HG02973 (cell line): Measurements from ENCODE around the gene FOXO1.
"Not testable (repeated sequence)": the region's sequence is repeated elsewhere in the genome, so short reads cannot be mapped to it uniquely, and the experiment has no call there.

Experiments
- ATAC-seq: cut with Tn5 transposase; IDR thresholded peaks from one replicate; pipeline ENCODE4 v1.9.1; 2021; ENCODE audit warnings: moderate library complexity; ENCODE audit not compliant: unreplicated experiment

FOXO1 gene

DNA sequence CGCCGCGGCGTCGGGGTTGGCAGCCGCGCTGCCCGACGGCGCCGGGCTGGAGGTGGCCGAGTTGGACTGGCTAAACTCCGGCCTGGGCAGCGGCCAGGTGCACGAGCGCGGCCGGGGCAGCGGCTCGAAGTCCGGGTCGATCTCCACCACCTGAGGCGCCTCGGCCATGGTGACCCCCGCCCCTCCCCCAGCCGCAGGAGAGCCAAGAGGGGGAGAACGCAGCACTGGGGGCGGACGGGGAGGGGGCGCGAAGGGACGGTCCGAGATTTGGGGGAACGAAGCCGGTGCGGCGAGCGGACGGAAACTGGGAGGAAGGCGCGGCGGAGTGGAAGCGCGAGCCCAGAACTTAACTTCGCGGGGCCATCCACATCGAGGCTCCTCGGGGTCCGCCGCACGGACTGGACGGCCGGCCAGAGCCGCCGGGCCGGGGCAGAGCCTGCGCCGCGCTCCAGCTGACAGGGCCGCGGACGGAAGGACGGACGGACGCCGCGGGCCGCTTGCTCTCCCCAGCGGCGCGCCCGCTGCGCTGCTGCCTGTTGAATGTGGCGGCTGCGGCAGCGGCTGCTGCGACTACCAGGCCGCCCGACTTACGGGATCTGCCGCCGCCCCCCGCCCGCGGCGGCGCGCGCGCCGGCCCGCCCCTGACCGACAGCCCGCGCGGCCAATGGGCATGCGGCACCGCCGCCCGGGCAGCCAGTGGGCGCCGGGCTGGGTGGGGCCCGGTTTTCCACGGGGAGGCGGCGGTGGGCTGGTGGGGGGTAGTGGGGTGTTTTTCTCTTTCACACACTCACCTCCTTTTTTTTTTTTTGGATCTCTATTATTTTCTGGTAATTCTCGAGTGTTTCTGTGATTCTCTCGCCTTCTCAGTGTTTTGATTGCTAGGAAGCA lies at the start of gene FOXO1:
Gene FOXO1, minus strand, starts transcription at position 597 of the 888 bp plus-strand sequence. Its CDS starts 429 bp downstream, at position 168.
- peak; percentile 55 for ATAC-seq

DNA sequence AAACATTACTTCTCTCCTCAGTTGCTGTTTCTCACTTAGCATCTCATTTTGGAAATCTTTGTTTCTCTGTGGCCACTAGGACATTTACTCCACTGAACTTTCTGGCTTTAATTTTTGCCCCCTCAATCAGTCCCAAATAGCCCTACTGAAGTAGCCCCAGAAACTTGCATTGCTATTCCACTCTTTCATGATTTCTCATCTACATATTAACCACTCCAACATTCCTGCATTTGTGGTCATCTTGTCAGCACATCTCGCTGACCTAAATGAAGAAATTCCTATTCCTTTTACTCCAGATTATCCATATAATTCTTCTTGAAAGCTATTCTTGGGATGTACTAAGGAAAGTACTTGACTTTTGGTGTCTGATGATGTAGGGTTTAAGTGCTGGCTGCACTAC lies 48.0 kb upstream of the FOXO1 start:
- not testable (repeated sequence) for ATAC-seq

DNA sequence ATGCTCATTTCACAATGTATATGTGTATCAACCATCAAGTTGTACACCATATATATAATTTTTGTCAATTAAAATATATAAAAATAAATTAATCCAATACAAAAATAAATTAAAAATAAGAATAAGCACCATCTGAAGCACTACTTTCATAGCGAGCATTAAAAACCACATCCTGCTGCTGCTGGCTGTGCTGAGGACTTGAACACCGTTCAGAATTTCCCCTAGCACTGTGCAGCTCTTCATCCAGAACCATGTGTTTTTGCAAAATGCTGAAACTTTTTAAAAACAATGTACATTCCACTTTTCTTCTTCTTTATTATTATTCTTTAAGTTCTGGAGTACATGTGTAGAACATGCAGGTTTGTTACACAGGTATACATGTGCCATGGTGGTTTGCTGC lies 40.0 kb upstream of the FOXO1 start:
- no peak for ATAC-seq

DNA sequence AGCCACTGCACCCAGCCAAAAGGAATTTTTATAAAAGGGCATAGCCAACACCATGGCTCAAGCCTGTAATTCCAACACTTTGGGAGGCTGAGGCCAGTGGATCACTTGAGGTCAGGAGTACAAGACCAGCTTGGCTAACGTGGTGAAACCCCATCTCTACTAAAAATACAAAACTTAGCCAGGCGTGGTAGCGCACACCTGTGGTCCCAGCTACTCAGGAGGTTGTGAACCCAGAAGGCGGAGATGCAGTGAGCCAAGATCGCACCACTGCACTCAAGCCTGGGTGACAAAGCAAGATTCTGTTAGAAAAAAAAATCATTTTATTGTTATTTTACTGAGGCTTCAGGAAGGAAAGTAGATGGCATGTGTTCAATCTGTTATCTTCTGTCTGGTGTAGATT lies 31.3 kb upstream of the FOXO1 start:
- peak; percentile 70 for ATAC-seq

DNA sequence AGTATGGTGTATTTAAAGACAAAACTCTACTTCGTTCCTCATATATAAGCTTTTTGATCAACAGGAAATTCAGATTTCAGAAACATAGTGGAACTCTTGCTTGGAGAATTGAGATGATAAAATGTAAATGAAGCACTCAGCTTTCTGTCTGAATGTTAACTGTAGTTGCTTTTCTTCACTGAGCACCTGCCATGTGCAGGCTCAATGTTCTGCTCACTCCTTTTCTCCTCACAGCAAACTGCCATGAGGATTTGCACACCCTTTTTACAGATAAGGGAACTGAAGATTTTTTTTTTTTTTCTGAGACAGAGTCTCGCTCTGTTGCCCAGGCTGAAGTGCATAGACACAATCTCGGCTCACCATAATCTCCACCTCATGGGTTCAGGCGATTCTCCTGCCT lies 28.0 kb upstream of the FOXO1 start:
- ATAC-seq: no peak

DNA sequence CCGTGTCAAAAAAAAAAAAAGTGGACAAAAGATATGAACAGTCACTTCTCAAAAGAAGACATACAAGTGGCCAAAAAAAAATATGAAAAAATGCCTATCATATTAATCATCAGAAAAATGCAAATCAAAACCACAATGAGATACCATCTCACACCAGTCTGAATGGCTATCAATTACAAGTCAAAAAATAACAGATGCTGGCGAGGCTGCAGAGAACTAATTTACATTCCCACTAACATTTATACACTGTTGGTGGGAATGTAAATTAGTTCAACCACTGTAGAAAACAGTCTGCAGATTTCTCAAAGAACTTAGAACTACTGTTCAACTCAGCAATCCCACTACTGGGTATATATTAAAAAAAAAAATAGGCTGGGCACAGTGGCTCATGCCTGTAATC lies 26.5 kb upstream of the FOXO1 start:
- no peak for ATAC-seq

DNA sequence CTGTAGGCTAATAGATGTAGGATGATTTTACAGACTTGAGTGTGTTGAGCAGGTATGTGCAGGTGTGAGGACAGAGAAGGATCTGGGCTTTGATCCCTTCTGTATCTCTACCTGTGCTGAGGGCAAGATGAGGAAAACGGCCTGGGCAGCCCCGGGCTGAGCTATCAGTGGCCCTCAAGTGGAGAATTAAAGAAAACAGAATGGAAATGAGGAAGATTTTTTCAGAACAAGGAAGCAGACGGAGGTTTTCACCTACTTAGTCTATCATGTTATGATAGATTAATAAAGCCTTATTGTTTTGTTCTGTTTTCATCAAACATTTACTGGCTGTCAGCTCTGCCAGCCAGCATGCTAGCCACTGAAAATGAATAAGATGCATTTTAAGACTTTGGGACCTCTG lies 22.3 kb upstream of the FOXO1 start:
- no peak for ATAC-seq

DNA sequence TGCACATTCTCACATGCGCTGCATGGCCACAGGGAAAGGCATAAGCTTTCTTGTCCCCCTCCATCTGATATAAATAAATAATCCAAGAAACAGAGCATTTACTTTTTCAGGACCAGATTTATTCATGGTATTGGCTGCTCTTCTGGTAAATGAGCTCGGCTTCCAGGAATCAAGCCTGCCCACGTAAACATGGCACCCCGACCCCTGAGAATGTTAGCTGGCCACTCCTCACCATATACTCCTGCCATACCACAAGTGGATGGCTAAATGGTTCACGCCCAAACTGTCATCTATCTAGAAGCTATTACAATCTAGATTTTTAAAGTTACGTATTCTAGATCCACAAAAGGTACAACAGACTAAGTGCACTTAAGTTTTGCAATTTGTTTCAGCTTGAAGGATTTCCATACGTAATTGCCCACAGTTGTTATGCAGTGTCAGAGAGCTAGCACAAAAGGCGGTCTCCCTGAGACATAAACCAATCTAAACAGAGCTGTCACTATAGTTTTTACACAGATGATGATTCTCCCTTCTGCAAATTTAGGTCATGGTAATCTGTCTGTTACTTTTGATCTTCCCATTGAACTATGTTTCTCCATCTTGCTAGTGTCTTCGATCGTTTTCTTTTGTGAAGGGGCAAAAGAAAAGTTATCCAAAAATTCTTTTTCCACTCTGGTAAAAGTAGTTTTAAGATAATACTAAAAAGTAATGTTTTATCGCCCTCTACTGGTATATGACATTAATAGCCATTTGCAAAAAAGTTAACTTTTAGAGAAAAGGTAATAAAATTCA lies 16.2 kb upstream of the FOXO1 start:
- no peak for ATAC-seq

DNA sequence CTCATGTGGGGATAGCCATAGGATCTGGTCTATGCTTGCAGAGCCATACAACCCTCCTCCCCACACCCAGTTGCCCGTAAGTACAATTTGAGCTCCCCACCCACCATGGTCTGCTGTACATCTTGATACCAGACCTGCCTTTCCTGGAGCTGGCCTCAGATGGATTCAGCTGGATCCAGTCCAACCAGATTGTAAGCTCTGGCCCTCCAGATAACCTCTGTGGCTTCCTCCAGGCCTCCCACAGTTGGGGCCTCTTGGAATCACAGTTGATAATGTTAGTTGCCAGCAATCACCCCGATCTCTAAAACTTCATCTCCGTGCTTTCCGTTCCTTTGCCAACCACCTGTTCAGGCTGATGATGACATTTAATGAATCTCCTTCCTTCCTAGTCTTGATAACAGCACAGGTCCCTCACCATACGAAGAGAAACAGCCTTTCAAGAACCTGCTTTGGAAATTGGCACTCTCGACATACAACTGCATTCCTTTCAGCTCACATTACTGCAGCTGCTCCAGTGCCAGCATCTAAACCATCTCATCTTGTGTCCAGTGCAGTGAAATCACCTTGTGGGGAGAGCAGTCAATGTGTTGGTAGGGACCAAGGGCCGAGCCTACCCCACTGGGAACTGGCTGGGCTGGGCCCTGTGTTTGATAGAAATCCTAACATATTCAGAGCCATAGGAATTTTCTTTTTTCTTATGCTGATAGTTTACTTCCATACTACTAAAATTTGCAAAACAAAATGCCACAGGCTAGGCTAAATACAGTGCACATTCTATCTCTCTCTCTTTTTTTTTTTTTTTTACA lies 15.1 kb upstream of the FOXO1 start:
- ATAC-seq: no peak

DNA sequence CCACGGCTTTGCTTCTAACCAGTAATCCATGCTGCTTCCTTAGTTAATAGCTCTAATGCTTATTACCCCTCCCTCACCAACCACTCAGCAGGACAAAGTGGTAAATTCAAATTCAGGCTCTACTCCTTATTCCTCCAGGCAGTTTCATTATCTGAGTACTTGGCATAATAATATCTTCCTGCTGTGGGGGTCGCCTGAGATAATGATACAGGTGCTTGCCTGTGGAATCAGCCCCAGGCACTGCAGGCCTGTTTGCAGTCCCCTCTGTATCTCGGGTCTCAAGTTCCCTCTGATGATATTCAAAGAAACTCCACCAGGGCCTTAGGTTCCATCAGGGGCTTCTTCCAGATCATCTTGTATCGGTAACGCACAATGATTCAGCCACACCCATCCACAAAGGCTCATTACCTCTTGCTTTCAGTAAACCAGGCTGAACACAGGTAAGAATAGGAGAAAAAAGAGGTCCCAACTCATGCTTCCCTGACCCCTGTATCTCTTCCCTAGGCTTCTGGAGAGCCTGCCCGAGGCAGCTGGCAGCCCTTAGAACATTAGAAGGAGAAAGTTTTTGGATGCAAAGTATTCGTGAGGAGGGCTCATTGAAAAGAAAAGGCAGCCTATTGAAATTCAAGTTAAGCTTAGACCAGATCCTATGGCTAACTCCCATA lies 14.3 kb upstream of the FOXO1 start:
- no peak for ATAC-seq

DNA sequence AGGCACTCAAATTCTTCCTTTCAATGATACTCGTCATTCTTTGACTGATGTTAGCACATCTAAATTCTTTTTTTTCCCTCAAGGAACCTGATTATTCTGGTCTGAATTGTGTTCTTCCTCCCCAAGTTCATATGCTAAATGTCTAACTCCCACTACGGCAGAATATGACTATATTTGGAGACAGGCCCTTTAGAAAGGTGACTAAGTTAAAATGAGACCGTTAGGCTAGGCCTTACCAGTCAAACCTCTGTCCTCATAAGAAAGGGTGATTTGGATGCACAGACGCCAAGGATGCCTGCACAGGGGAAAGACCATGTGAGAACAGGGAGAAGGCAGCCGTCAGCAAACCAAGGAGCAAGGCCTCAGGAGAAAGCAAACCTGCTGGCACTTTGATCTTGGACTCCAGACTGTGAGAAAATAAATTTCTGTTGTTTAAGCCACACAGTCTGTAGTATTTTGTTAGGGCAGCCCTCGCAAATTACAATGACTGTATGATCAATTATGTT lies 13.1 kb upstream of the FOXO1 start:
- ATAC-seq: no peak

DNA sequence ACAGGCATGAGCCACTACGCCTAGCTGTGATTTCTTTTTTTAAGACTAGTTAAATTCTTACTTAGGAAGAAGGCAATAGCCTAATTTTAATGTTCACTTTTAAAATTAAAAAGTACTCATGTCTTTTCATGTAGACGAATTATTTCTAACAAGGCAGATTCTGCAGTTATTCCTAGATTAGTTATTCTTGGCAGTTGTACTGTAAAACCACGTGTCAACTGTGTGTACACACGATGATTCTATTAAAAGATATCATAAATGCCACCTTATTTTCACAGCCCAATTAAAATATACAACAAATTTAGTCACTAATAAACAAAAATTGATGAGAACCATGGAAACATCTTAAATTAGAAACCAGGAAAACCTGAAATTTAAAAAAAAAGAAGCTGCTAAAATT lies 10.6 kb upstream of the FOXO1 start:
- no peak for ATAC-seq

DNA sequence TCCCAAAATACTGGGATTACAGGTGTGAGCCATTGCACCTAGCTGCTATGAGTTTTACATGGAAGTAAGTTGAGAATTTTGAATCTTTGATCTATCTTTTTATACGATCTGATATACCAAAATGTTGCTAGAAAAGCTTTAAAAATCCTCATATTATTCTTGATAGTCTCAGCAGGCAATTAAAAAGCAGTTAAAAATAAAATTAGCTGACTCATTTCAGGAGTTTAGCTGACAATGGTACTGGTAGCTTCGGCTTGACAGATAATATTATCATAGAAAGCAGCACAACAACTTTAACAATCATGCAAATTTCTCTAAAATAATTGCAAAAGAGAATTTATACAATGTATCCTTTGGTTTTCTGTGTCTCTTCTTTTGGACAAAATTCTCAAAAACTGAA lies 9.6 kb upstream of the FOXO1 start:
- no peak for ATAC-seq

DNA sequence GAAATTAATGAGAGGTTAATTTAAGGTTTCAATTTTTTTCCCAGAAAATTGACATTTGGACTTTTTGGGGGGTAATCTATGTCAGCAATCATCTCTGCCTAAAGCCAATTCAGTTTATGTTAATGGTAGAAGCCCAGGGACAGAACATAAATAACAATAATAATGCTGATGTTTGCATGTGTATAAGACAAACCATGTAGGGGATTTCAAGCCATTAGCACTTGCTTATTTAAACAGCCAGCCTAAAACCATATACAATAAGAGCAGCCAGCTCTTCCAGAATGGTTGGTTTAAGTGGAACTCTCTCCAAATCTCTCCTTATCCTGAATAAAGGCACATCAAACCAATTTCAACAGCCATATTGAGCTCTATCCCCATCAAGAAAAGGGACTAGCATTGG lies 7.0 kb upstream of the FOXO1 start:
- ATAC-seq: no peak

DNA sequence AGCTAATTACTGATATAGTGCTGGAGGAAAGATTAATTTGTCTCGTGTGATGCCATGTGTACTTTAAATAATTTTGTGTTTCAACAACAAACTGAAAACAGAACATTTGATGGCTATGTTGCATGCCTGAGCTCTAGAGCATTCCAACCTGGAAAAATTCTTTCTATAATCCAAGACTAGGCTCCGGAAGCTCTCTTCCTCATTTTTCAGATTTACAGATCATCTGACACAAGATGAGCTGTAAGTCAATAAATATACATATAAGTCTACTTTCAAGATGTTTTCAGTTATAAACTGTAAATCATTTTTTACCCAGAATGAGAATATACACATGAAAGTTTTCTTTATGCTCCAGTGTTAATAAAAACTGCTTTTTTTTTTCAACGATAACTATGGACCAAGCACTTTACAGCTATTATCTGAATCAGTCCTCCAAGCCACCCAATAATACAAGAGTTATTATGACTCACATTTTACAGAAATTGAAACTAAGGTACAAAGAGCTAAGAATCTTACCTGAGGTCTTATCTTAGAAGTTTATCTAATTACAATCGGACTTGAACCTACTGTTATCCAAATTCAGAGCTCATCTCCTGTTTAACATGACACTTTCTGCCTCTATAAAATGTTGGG lies 6.4 kb upstream of the FOXO1 start:
- ATAC-seq: no peak

DNA sequence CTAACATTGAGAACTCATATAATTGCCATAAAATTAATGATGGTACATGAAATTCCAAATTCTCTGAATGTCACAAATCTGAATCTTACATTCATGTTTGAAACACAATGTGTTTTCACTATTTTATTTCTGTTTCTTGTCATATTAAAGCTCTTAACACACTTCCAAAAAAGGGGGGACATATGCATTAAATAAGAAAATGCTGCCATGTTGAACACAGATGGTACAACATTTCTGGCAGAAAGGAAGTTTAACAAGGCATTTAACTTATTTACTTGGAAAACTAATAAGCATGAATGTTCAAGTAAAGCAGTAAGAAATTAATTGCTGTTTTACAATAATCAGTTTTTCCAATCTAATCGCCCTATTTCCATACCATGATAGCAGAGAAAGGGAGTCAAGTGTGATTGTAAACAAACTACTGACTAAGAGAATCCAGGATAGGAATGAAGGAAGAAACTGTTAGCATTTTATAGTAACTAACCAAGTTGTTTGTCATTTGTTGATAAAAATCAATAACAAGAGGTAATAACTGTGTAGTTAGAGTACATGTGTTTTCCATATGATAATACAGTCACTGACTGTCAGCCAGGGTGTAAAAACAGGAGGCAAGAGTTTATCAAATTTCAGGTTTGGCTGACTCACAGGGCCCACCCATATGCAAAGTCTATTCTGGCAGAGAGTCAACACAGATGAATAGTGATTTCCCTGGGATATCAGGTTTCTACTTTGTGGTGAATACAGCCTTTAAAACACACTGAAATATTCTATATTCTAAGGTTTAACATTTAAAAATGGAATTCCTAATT lies 5.7 kb upstream of the FOXO1 start:
- ATAC-seq: no peak

DNA sequence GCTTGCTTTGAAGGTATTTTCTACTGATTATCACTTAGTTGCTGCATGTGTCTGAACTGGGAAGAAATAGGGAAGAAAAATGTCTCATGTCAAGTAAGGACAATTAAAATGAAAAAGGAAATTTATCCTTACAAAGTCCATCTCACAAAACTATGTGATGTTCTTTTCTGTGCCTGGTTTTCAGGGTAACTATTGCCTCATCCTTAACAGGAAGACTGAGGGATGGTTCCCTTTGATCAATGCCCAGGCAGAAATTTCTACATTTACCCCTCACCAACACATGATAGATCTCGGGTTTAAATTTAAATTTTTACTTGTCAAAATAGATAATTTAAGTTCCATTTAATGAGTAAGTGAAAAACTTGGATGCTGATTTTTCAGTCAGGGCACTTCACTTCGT lies 3.9 kb upstream of the FOXO1 start:
- ATAC-seq: no peak

DNA sequence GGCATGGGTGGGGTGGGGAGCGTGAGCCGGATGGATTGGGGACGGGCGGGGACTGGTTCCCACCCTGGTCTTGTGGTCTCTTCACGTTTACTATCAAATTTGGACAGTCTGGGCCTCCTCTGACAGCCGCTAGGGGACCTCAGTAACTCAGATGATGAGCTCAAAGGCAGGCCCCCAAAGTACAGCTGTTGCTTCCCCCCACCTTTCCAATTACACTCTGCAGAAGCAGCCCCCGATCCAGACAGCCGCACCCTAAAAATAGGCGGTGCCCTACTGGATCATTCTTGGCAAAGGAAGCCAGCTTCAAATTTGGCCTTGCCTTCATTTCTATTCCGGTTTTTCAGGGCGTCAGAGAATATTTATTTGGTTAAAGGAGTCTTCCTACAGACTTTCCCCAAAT lies 1.9 kb upstream of the FOXO1 start:
- ATAC-seq: no peak

DNA sequence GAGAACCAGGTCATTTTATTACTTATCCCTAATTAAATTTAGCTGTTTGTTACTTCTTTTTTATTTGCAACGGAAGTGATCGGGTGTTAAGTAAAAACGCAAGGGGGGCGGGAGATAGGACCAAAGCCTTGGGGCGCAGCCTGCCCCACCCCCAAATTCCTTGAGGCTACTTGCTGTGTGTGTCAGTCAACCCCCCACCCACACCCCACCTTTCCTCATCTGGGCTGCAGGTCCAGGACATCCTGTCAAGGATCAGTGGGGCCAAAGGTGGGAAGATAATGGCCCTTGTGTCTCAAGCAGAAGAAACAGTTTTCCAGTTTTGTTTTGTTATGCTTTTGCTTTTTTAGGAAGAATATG lies 1.2 kb upstream of the FOXO1 start:
- ATAC-seq: no peak
